PFSK-1 (cell line): Measurements from ENCODE around the gene LCP2.

Source experiments
- POLR2AphosphoS5 ChIP-seq: IDR thresholded peaks from 2 replicates; pipeline ENCODE4 v1.6.1; 2012; ENCODE audit warnings: low read depth, mild to moderate bottlenecking, control low read depth, low read length, moderate library complexity
- TAF1 ChIP-seq: IDR thresholded peaks from 2 replicates; pipeline ENCODE4 v1.6.1; 2012; ENCODE audit warnings: low read length, control low read depth, borderline replicate concordance; ENCODE audit not compliant: insufficient read depth

GRCh38 chr5:170256571-170256970 is 41.0 kb downstream of the LCP2 start:
- no peak for TF ChIP-seq TAF1
- no peak for TF ChIP-seq POLR2AphosphoS5
